Smooth muscle cell (in vitro differentiated cells): ENCODE results near the gene KRTAP9-2. TPM values are rescaled to one million over a fixed set of nuclear protein-coding genes. Genes with fewer than 3 reads are reported as not detected.
"Not testable (repeated sequence)": the region's sequence is repeated elsewhere in the genome, so short reads cannot be mapped to it uniquely, and the experiment has no call there.

Experiments used
- DNase-seq: peaks from one replicate; lab custom pipeline; 2025; ENCODE audit not compliant: unreplicated experiment; lab: John Stamatoyannopoulos, UW
- H2AFZ ChIP-seq: fragments of 200-600 bp; sonication (generic); 2 replicates; pipeline ENCODE4 v1.6.0; 2016; ENCODE audit warnings: antibody characterized with exemption, low read depth, mild to moderate bottlenecking
- H3F3A ChIP-seq: fragments of 200-600 bp; sonication (generic); 2 replicates; pipeline ENCODE4 v1.6.0; 2017; ENCODE audit warnings: antibody characterized with exemption, low read depth
- H3K27ac ChIP-seq: fragments of 200-600 bp; sonication (generic); 2 replicates; pipeline ENCODE4 v1.5.1; 2016; ENCODE audit warnings: low read depth, mild to moderate bottlenecking
- H3K27me3 ChIP-seq: fragments of 200-600 bp; sonication (generic); 2 replicates; pipeline ENCODE4 v1.6.1; 2016; ENCODE audit warnings: low read depth, mild to moderate bottlenecking
- H3K36me3 ChIP-seq: fragments of 200-600 bp; sonication (generic); 2 replicates; pipeline ENCODE4 v1.5.1; 2016; ENCODE audit warnings: low read depth
- H3K4me1 ChIP-seq: fragments of 200-600 bp; sonication (generic); 2 replicates; pipeline ENCODE4 v1.5.1; 2016; ENCODE audit warnings: low read depth
- H3K4me2 ChIP-seq: fragments of 200-600 bp; sonication (generic); 2 replicates; pipeline ENCODE4 v1.6.0; 2016; ENCODE audit warnings: mild to moderate bottlenecking
- H3K4me3 ChIP-seq: fragments of 200-600 bp; sonication (generic); 2 replicates; pipeline ENCODE4 v1.5.1; 2016; ENCODE audit warnings: mild to moderate bottlenecking
- H3K79me2 ChIP-seq: fragments of 200-600 bp; sonication (generic); 2 replicates; pipeline ENCODE4 v1.6.0; 2016; ENCODE audit warnings: low read depth, mild to moderate bottlenecking
- H3K9ac ChIP-seq: fragments of 200-600 bp; sonication (generic); 2 replicates; pipeline ENCODE4 v1.6.0; 2016; ENCODE audit warnings: low read depth
- H3K9me3 ChIP-seq: fragments of 200-600 bp; sonication (generic); replicated peaks from 2 replicates; pipeline ENCODE4 v1.5.1; 2016; ENCODE audit warnings: low read depth
- H4K20me1 ChIP-seq: fragments of 200-600 bp; sonication (generic); 2 replicates; pipeline ENCODE4 v1.6.0; 2016; ENCODE audit warnings: low read depth
- WGBS: methylation state at CpG from one replicate; pipeline ENCODE4 v1.1.7; 2016; ENCODE audit warnings: low lambda C conversion rate; 5-methylcytosine and 5-hydroxymethylcytosine counted together
- polyA plus RNA-seq: library from polyadenylated mRNA; unstranded; fragments of >200 nt; fragmentation: Nextera tagmentation; extraction: Ambion mirVana; gene quantifications from 2 replicates; pipeline ENCODE4 v1.2.1, GENCODE V29; 2016
- small RNA-seq: library from RNA; depleted of rRNA; stranded (forward); fragments of <200 nt; gene quantifications from one replicate; pipeline ENCODE3, GENCODE V24; 2014
- total RNA-seq: library from RNA; depleted of rRNA; stranded (reverse); fragments of >200 nt; gene quantifications from 2 replicates; pipeline ENCODE4 v1.2.3, GENCODE V29; 2014
- TF ChIP-seq, protein P1 (sequence below): fragments of 200-600 bp; sonication (generic); IDR thresholded peaks from 2 replicates; pipeline ENCODE4 v1.5.1; 2017; ENCODE audit warnings: borderline replicate concordance, mild to moderate bottlenecking, antibody characterized with exemption; ENCODE audit not compliant: insufficient read depth, poor library complexity, severe bottlenecking

KRTAP9-2 gene
- total and polyA plus RNA-seq, 2 experiments from 2014 or later, result not detected

GRCh38 chr17:41267711-41268110 lies 41.3 kb downstream of the KRTAP9-2 start:
- Histone ChIP-seq H3F3A (no peaks in the 10 kb centered on the region), H3K79me2 (no peaks in the 10 kb centered on the region), H3K36me3 (no peaks in the 10 kb centered on the region), H2AFZ (no peak overlapping the region), H3K27ac (no peak overlapping the region), H3K9me3 (no peaks in the 10 kb centered on the region), H3K9ac (no peak overlapping the region), H3K4me1 (no peaks in the 10 kb centered on the region), H4K20me1 (no peaks in the 10 kb centered on the region), H3K4me3 (no peak overlapping the region), H3K27me3 (peaks cover 19% of the 10 kb centered on the region), H3K4me2 (no peak overlapping the region)
- WGBS, result no CpG with 5 or more reads among the region's 3 CpGs
- TF ChIP-seq, protein P1, sequence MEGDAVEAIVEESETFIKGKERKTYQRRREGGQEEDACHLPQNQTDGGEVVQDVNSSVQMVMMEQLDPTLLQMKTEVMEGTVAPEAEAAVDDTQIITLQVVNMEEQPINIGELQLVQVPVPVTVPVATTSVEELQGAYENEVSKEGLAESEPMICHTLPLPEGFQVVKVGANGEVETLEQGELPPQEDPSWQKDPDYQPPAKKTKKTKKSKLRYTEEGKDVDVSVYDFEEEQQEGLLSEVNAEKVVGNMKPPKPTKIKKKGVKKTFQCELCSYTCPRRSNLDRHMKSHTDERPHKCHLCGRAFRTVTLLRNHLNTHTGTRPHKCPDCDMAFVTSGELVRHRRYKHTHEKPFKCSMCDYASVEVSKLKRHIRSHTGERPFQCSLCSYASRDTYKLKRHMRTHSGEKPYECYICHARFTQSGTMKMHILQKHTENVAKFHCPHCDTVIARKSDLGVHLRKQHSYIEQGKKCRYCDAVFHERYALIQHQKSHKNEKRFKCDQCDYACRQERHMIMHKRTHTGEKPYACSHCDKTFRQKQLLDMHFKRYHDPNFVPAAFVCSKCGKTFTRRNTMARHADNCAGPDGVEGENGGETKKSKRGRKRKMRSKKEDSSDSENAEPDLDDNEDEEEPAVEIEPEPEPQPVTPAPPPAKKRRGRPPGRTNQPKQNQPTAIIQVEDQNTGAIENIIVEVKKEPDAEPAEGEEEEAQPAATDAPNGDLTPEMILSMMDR, result no peak
- DNase-seq, result no peak

DNA sequence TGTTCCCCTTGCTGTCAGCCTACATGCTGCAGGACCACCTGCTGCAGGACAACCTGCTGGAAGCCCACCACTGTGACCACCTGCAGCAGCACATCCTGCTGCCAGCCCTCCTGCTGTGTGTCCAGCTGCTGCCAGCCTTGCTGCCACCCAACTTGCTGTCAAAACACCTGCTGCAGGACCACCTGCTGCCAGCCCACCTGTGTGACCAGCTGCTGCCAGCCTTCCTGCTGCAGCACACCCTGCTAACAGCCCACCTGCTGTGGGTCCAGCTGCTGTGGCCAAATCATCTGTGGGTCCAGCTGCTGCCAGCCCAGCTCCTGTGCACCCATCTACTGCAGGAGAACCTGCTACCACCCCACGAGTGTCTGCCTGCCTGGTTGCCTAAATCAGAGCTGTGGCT lies 44.9 kb downstream of the KRTAP9-2 start:
- H3K4me1 ChIP-seq, H3K9me3 ChIP-seq, H3K9ac ChIP-seq, H3K4me3 ChIP-seq, H2AFZ ChIP-seq, H3F3A ChIP-seq, H3K36me3 ChIP-seq, H4K20me1 ChIP-seq, H3K27ac ChIP-seq, H3K4me2 ChIP-seq, H3K79me2 ChIP-seq, DNase-seq, H3K27me3 ChIP-seq: not testable (repeated sequence)
- WGBS, result no CpG with 5 or more reads among the region's 1 CpG

- no peaks in the 10 kb centered on the region for H3K9me3 ChIP-seq
- peaks cover 7% of the 10 kb centered on the region for H3K27me3 ChIP-seq
- no peaks in the 10 kb centered on the region for H3F3A ChIP-seq
- H3K4me3 ChIP-seq, result no peak overlapping the region
- TF ChIP-seq, protein P1, result no peak
- H3K4me2 ChIP-seq, result no peak overlapping the region
- no peak overlapping the region for H3K9ac ChIP-seq
- DNase-seq, result no peak
- H4K20me1 ChIP-seq, result no peaks in the 10 kb centered on the region
- H2AFZ ChIP-seq, result no peak overlapping the region
- no peaks in the 10 kb centered on the region for H3K36me3 ChIP-seq
- H3K4me1 ChIP-seq, result no peaks in the 10 kb centered on the region
- no peak overlapping the region for H3K27ac ChIP-seq
- WGBS, result no CpG with 5 or more reads among the region's 1 CpG
- H3K79me2 ChIP-seq, result no peaks in the 10 kb centered on the region
These were observed 45.4 kb downstream of the KRTAP9-2 start for GRCh38 chr17:41271858-41272257.

DNA sequence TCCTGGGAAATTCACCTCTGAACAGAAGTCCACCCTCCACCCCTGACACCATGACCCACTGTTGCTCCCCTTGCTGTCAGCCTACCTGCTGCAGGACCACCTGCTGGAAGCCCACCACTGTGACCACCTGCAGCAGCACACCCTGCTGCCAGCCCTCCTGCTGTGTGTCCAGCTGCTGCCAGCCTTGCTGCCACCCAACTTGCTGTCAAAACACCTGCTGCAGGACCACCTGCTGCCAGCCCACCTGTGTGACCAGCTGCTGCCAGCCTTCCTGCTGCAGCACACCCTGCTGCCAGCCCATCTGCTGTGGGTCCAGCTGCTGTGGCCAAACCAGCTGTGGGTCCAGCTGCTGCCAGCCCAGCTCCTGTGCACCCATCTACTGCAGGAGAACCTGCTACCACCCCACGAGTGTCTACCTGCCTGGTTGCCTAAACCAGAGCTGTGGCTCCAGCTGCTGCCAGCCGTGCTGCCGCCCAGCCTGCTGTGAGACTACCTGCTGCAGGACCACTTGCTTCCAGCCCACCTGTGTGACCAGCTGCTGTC lies 49.3 kb downstream of the KRTAP9-2 start, which contains the start of gene KRTAP9-7:
Gene KRTAP9-7 (plus strand): TSS at position 51 of the 543 bp plus-strand sequence. CDS start 0 bp downstream, at position 51.
- not testable (repeated sequence) for H3K27ac ChIP-seq, DNase-seq, H3K4me2 ChIP-seq, H3K4me3 ChIP-seq, H4K20me1 ChIP-seq, H3K9ac ChIP-seq, H3K9me3 ChIP-seq, H3F3A ChIP-seq, H3K4me1 ChIP-seq, H2AFZ ChIP-seq, H3K27me3 ChIP-seq, H3K79me2 ChIP-seq, H3K36me3 ChIP-seq
- 80% methylated on average over 3 of the region's 3 CpGs for WGBS

Small RNA genes lying within 50 kb of the gene (small RNA-seq; reads per million reads assigned to genes)
- gene KRTAP4-17P, result not detected

Other genes with a start within 250 kb of the KRTAP9-2 start
Only the 30 nearest of the 41 such genes appear.
- gene KRTAP2-1, start 179.3 kb upstream of the KRTAP9-2 start, total RNA-seq, result not detected in 2 replicates
- gene KRTAP2-1, start 179.3 kb upstream of the KRTAP9-2 start, polyA plus RNA-seq, result not detected in 2 replicates
- not detected in 2 replicates for gene KRTAP2-2, start 171.4 kb upstream of the KRTAP9-2 start, total RNA-seq
- gene KRTAP2-2, start 171.4 kb upstream of the KRTAP9-2 start, polyA plus RNA-seq, result not detected in 2 replicates
- 3.5 and 17.3 TPM in 2 replicates for gene KRTAP2-3, start 166.5 kb upstream of the KRTAP9-2 start, total RNA-seq
- gene KRTAP2-3, start 166.5 kb upstream of the KRTAP9-2 start, polyA plus RNA-seq, result 21.0 and 71.9 TPM in 2 replicates
- gene KRTAP2-4, start 160.8 kb upstream of the KRTAP9-2 start, total RNA-seq, result not detected in 2 replicates
- 0.38 TPM in 1 of 2 replicates, not detected in the other for gene KRTAP2-4, start 160.8 kb upstream of the KRTAP9-2 start, polyA plus RNA-seq
- gene KRTAP4-7, start 142.5 kb upstream of the KRTAP9-2 start, total RNA-seq, result not detected in 2 replicates
- gene KRTAP4-7, start 142.5 kb upstream of the KRTAP9-2 start, polyA plus RNA-seq, result not detected in 2 replicates
- not detected in 2 replicates for gene KRTAP4-8, start 128.5 kb upstream of the KRTAP9-2 start, total RNA-seq
- gene KRTAP4-8, start 128.5 kb upstream of the KRTAP9-2 start, polyA plus RNA-seq, result 0.56 TPM in 1 of 2 replicates, not detected in the other
- gene KRTAP4-16, start 124.4 kb upstream of the KRTAP9-2 start, total RNA-seq, result not detected in 2 replicates
- not detected in 2 replicates for gene KRTAP4-16, start 124.4 kb upstream of the KRTAP9-2 start, polyA plus RNA-seq
- 1.7 TPM in 1 of 2 replicates, not detected in the other for gene KRTAP4-9, start 121.3 kb upstream of the KRTAP9-2 start, total RNA-seq
- gene KRTAP4-9, start 121.3 kb upstream of the KRTAP9-2 start, polyA plus RNA-seq, result not detected in 2 replicates
- not detected in 2 replicates for gene KRTAP4-11, start 108.3 kb upstream of the KRTAP9-2 start, total RNA-seq
- not detected in 2 replicates for gene KRTAP4-11, start 108.3 kb upstream of the KRTAP9-2 start, polyA plus RNA-seq
- not detected in 2 replicates for gene KRTAP4-12, start 102.5 kb upstream of the KRTAP9-2 start, total RNA-seq
- gene KRTAP4-12, start 102.5 kb upstream of the KRTAP9-2 start, polyA plus RNA-seq, result not detected in 2 replicates
- not detected in 2 replicates for gene KRTAP4-6, start 86.1 kb upstream of the KRTAP9-2 start, total RNA-seq
- not detected in 2 replicates for gene KRTAP4-6, start 86.1 kb upstream of the KRTAP9-2 start, polyA plus RNA-seq
- gene KRTAP4-5, start 76.8 kb upstream of the KRTAP9-2 start, total RNA-seq, result not detected in 2 replicates
- gene KRTAP4-5, start 76.8 kb upstream of the KRTAP9-2 start, polyA plus RNA-seq, result not detected in 2 replicates
- gene KRTAP4-4, start 65.9 kb upstream of the KRTAP9-2 start, total RNA-seq, result not detected in 2 replicates
- gene KRTAP4-4, start 65.9 kb upstream of the KRTAP9-2 start, polyA plus RNA-seq, result not detected in 2 replicates
- gene KRTAP4-3, start 58.4 kb upstream of the KRTAP9-2 start, total RNA-seq, result not detected in 2 replicates
- gene KRTAP4-3, start 58.4 kb upstream of the KRTAP9-2 start, polyA plus RNA-seq, result not detected in 2 replicates
- gene KRTAP4-2, start 48.4 kb upstream of the KRTAP9-2 start, total RNA-seq, result not detected in 2 replicates
- gene KRTAP4-2, start 48.4 kb upstream of the KRTAP9-2 start, polyA plus RNA-seq, result not detected in 2 replicates
- not detected in 2 replicates for gene KRTAP4-1, start 41.7 kb upstream of the KRTAP9-2 start, total RNA-seq
- not detected in 2 replicates for gene KRTAP4-1, start 41.7 kb upstream of the KRTAP9-2 start, polyA plus RNA-seq
- not detected in 2 replicates for gene KRTAP9-1, start 36.8 kb upstream of the KRTAP9-2 start, total RNA-seq
- not detected in 2 replicates for gene KRTAP9-1, start 36.8 kb upstream of the KRTAP9-2 start, polyA plus RNA-seq
- not detected in 2 replicates for gene KRTAP9-3, start 5.8 kb downstream of the KRTAP9-2 start, total RNA-seq
- gene KRTAP9-3, start 5.8 kb downstream of the KRTAP9-2 start, polyA plus RNA-seq, result not detected in 2 replicates
- not detected in 2 replicates for gene KRTAP9-8, start 11.4 kb downstream of the KRTAP9-2 start, total RNA-seq
- not detected in 2 replicates for gene KRTAP9-8, start 11.4 kb downstream of the KRTAP9-2 start, polyA plus RNA-seq
- not detected in 2 replicates for gene KRTAP9-4, start 23.0 kb downstream of the KRTAP9-2 start, total RNA-seq
- not detected in 2 replicates for gene KRTAP9-4, start 23.0 kb downstream of the KRTAP9-2 start, polyA plus RNA-seq
- not detected in 2 replicates for gene KRTAP9-9, start 28.7 kb downstream of the KRTAP9-2 start, total RNA-seq
- not detected in 2 replicates for gene KRTAP9-9, start 28.7 kb downstream of the KRTAP9-2 start, polyA plus RNA-seq
- gene KRTAP9-6, start 38.7 kb downstream of the KRTAP9-2 start, total RNA-seq, result not detected in 2 replicates
- not detected in 2 replicates for gene KRTAP9-6, start 38.7 kb downstream of the KRTAP9-2 start, polyA plus RNA-seq
- gene KRTAP9-7, start 49.0 kb downstream of the KRTAP9-2 start, total RNA-seq, result not detected in 2 replicates
- gene KRTAP9-7, start 49.0 kb downstream of the KRTAP9-2 start, polyA plus RNA-seq, result not detected in 2 replicates
- gene KRTAP29-1, start 76.2 kb downstream of the KRTAP9-2 start, total RNA-seq, result not detected in 2 replicates
- not detected in 2 replicates for gene KRTAP29-1, start 76.2 kb downstream of the KRTAP9-2 start, polyA plus RNA-seq
- not detected in 2 replicates for gene KRTAP16-1, start 82.7 kb downstream of the KRTAP9-2 start, total RNA-seq
- not detected in 2 replicates for gene KRTAP16-1, start 82.7 kb downstream of the KRTAP9-2 start, polyA plus RNA-seq
- not detected in 2 replicates for gene KRTAP17-1, start 89.1 kb downstream of the KRTAP9-2 start, total RNA-seq
- gene KRTAP17-1, start 89.1 kb downstream of the KRTAP9-2 start, polyA plus RNA-seq, result not detected in 2 replicates
- gene KRT33A, start 124.2 kb downstream of the KRTAP9-2 start, total RNA-seq, result 0.09 TPM in 1 of 2 replicates, not detected in the other
- not detected in 2 replicates for gene KRT33A, start 124.2 kb downstream of the KRTAP9-2 start, polyA plus RNA-seq
- 2.3 and 2.7 TPM in 2 replicates for gene KRT33B, start 143.2 kb downstream of the KRTAP9-2 start, total RNA-seq
- 1.1 and 1.8 TPM in 2 replicates for gene KRT33B, start 143.2 kb downstream of the KRTAP9-2 start, polyA plus RNA-seq
- gene KRT34, start 155.7 kb downstream of the KRTAP9-2 start, total RNA-seq, result 18.6 and 23.1 TPM in 2 replicates
- gene KRT34, start 155.7 kb downstream of the KRTAP9-2 start, polyA plus RNA-seq, result 5.3 and 8.5 TPM in 2 replicates
- not detected in 2 replicates for gene KRT31, start 171.0 kb downstream of the KRTAP9-2 start, total RNA-seq
- not detected in 2 replicates for gene KRT31, start 171.0 kb downstream of the KRTAP9-2 start, polyA plus RNA-seq